Measurements from ENCODE around the gene HIVEP3. TPM values are rescaled to one million over a fixed set of nuclear protein-coding genes. Genes with fewer than 3 reads are reported as not detected.

Gene HIVEP3
- total and polyA plus RNA-seq, 8 donors, result 1.8 to 65.3 (median 3.8) TPM

DNA sequence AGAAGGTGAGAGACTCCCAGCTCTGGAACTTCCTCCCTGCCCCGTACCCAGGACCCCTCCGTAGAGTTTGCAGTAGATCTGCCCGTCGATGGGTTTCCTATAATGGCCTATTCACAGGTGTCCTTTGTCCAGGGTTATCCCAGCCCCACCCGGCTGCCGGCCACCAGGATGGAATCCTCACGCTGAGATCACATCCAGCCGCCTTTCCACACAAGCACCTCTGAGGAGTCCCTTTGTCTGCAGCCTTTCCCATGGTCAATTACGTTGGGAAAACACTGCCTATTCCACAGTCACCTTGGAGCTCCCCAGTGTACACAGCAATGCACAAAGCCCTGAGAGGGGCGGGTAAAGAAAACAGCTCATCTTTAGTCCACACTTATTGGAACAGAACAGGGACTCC is 244.2 kb downstream of the HIVEP3 start:
- no peaks in the 10 kb centered on the region for H3K36me3 ChIP-seq
- no peak for DNase-seq
- WGBS, 5 donors, result 59 to 79% (median 63%) methylated on average over 10 of the region's 10 CpGs
- intact Hi-C loops (cut with DNase I; ENCODE audit: low total_unique reads), result no loop called here
- H3K9me3 ChIP-seq, result no peaks in the 10 kb centered on the region
- H3K4me3 ChIP-seq, result no peak overlapping the region
- H3K27me3 ChIP-seq, result no peaks in the 10 kb centered on the region
- peaks cover 12 to 48% (median 15%) of the 10 kb centered on the region in 4 donors for H3K4me1 ChIP-seq
- TF ChIP-seq POLR2A (IDR thresholded peaks at IDR 0.05), result no peak
- TF ChIP-seq, protein P1, sequence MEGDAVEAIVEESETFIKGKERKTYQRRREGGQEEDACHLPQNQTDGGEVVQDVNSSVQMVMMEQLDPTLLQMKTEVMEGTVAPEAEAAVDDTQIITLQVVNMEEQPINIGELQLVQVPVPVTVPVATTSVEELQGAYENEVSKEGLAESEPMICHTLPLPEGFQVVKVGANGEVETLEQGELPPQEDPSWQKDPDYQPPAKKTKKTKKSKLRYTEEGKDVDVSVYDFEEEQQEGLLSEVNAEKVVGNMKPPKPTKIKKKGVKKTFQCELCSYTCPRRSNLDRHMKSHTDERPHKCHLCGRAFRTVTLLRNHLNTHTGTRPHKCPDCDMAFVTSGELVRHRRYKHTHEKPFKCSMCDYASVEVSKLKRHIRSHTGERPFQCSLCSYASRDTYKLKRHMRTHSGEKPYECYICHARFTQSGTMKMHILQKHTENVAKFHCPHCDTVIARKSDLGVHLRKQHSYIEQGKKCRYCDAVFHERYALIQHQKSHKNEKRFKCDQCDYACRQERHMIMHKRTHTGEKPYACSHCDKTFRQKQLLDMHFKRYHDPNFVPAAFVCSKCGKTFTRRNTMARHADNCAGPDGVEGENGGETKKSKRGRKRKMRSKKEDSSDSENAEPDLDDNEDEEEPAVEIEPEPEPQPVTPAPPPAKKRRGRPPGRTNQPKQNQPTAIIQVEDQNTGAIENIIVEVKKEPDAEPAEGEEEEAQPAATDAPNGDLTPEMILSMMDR (IDR thresholded peaks at IDR 0.05), result no peak
- no peak for TF ChIP-seq POLR2AphosphoS5 (IDR thresholded peaks at IDR 0.05)
- TF ChIP-seq EP300 (IDR thresholded peaks at IDR 0.05), result no peak
- H3K27ac ChIP-seq, result no peak overlapping the region

DNA sequence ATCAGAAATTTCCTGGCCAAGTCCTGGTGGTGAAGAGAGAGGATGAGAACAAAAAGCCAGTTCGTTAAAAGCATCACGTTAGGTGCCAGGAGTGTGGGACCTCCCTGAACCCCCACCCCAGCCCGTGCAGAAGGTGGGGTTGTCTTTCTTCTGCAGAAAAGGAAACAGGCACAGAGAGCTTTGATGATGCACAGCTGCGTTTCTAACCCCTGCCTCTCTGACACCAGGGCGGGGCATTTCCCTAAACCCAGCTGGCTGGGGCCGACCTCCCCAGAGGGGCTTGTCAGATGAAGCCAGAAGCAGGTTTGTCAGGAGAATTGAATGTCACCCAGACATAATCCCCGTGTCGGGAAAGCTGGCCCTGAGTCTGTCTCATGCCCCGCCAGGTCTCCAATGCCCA is 244.9 kb downstream of the HIVEP3 start:
- DNase-seq, result no peak
- Histone ChIP-seq H3K27ac (peak overlapping the region in 1 of 5 donors; percentile 49), H3K9me3 (no peaks in the 10 kb centered on the region), H3K36me3 (no peaks in the 10 kb centered on the region), H3K4me1 (peaks cover 10 to 43% (median 15%) of the 10 kb centered on the region in 4 donors), H3K4me3 (no peak overlapping the region), H3K27me3 (no peaks in the 10 kb centered on the region)
- 45 to 56% (median 50%) methylated on average over 9 of the region's 9 CpGs for WGBS, 5 donors
- no peak for TF ChIP-seq POLR2A (IDR thresholded peaks at IDR 0.05)
- no peak for TF ChIP-seq POLR2AphosphoS5 (IDR thresholded peaks at IDR 0.05)
- no peak for TF ChIP-seq EP300 (IDR thresholded peaks at IDR 0.05)
- TF ChIP-seq, protein P1 (IDR thresholded peaks at IDR 0.05), result no peak
- intact Hi-C loops (cut with DNase I; ENCODE audit: low total_unique reads), result no loop called here

DNA sequence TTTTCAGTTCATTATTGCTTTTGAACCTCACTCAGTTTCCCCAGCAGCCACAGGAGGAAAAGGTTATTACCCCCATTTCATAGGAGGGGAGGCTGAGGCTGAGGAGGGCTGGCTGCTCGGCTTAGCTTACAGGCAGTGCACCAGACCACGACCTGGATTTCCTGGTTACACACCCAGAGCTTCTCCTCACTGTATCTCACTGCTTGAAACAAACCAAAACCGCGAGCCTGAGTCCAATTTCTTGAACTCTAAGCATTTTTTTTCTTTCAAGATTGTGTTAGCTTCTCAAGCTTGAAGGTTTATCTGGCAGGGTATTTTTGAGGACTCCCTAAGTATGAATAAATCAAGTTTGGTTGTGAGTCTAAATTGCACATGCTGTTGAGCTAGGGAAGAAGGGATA is 245.3 kb downstream of the HIVEP3 start:
- 13 to 38% (median 24%) methylated on average over 4 of the region's 4 CpGs for WGBS, 5 donors
- Histone ChIP-seq H3K36me3 (no peaks in the 10 kb centered on the region), H3K4me3 (no peak overlapping the region), H3K27ac (peak overlapping the region in 1 of 5 donors; percentile 49), H3K9me3 (no peaks in the 10 kb centered on the region), H3K27me3 (no peaks in the 10 kb centered on the region), H3K4me1 (peaks cover 7 to 38% (median 15%) of the 10 kb centered on the region in 4 donors)
- DNase-seq, result peak in 1 of 2 donors; percentile 61
- intact Hi-C loops (cut with DNase I; ENCODE audit: low total_unique reads), result no loop called here
- TF ChIP-seq EP300 (IDR thresholded peaks at IDR 0.05), result no peak
- no peak for TF ChIP-seq POLR2AphosphoS5 (IDR thresholded peaks at IDR 0.05)
- no peak for TF ChIP-seq POLR2A (IDR thresholded peaks at IDR 0.05)
- TF ChIP-seq, protein P1 (IDR thresholded peaks at IDR 0.05), result no peak

DNA sequence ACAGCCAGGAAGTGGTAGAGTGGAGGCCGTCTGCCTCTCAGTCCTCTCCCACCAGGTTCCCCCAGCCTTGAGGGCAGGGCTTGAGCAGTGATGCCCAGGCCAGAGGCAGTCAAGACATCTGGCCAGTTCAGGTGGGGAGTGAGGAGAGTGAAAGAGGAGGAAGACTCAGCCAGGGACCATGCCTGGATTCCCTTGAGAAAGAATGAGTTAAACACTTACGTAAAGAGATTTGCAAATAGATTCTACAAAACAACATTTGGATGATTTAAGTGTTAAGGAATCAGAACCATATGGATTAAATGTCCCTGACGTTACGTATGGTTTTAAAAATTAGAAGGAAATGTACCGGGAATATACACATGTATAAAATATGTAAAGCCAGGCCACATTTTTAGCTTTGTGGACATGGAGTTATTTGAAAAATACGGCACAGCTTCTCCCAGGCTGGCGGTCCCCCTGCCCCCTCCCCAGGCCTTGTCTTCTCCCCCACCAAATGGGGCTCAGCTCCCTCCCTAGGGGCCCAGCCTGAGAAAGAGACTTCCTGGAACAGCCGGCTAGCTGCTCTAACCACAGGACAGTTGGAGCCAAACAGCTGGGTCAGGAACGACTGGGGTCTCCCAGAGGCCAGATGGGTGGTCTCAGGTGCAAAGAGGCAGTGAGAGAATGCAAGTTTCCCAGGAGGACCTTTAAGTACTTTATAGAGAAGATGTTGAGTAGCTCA is 245.9 kb downstream of the HIVEP3 start:
- Histone ChIP-seq H3K27me3 (no peaks in the 10 kb centered on the region), H3K4me1 (peaks cover 7 to 38% (median 18%) of the 10 kb centered on the region in 4 donors), H3K27ac (peak overlapping the region in 2 of 5 donors; percentile 49), H3K4me3 (no peak overlapping the region), H3K9me3 (no peaks in the 10 kb centered on the region), H3K36me3 (no peaks in the 10 kb centered on the region)
- DNase-seq, result peak in 1 of 2 donors; percentile 60
- intact Hi-C loops (cut with DNase I; ENCODE audit: low total_unique reads), result no loop called here
- WGBS, 5 donors, result 65 to 75% (median 70%) methylated on average over 9 of the region's 9 CpGs
- TF ChIP-seq POLR2A (IDR thresholded peaks at IDR 0.05) (no peak), POLR2AphosphoS5 (IDR thresholded peaks at IDR 0.05) (no peak), EP300 (IDR thresholded peaks at IDR 0.05) (no peak)
- TF ChIP-seq, protein P1 (IDR thresholded peaks at IDR 0.05), result no peak
